Sigmoid colon (tissue), 7 donors: ENCODE results near the gene SDHAF2. TPM values are rescaled to one million over a fixed set of nuclear protein-coding genes. Genes with fewer than 3 reads are reported as not detected.
A peak's percentile ranks its signal among the peaks of the same experiment; 100 is the strongest.
"Not testable (repeated sequence)": the region's sequence is repeated elsewhere in the genome, so short reads cannot be mapped to it uniquely, and the experiment has no call there.

ENCODE experiments used
- DNase-seq: peaks from one replicate; pipeline ENCODE4 v3.0.0-alpha.2; 2019
- H3K27ac ChIP-seq, 4 donors: fragments of 200-600 bp; sonication (generic); one replicate each; pipeline ENCODE4 v1.5.1; 2016 to 2019; ENCODE audit warnings: mild to moderate bottlenecking in 1 of 4
- H3K27me3 ChIP-seq, 3 donors: fragments of 200-600 bp; sonication (generic); one replicate each; pipeline ENCODE4 v1.5.1; 2019; ENCODE audit warnings: mild to moderate bottlenecking in 1 of 3
- H3K36me3 ChIP-seq, 4 donors: fragments of 200-600 bp; sonication (generic); one replicate each; pipeline ENCODE4 v1.5.1; 2016 to 2019
- H3K4me1 ChIP-seq, 4 donors: fragments of 200-600 bp; sonication (generic); one replicate each; pipeline ENCODE4 v1.5.1; 2017 to 2019
- H3K4me3 ChIP-seq, 4 donors: fragments of 200-600 bp; sonication (generic); one replicate each; pipeline ENCODE4 v1.5.1; 2017 to 2019; ENCODE audit warnings: mild to moderate bottlenecking in 2 of 4, moderate library complexity in 1 of 4
- H3K9me3 ChIP-seq, 4 donors: fragments of 200-600 bp in 3 of 4; sonication (generic) in 3 of 4; one replicate each; pipeline versions ENCODE4 v1.5.1 to v1.6.1; 2013 to 2019
- CTCF ChIP-seq, 4 experiments: fragments of 450-650 bp in 3 of 4; fragments of 200-600 bp in 1 of 4; IDR thresholded peaks; one replicate each; pipeline ENCODE4 v1.5.1; 2016 to 2019; ENCODE audit warnings: antibody characterized with exemption in 4 of 4, mild to moderate bottlenecking in 3 of 4, moderate library complexity in 2 of 4
- EP300 ChIP-seq, 4 donors: sonication (generic); formaldehyde crosslinking; IDR thresholded peaks; one replicate each; pipeline ENCODE4 v1.6.1; 2017; ENCODE audit warnings: antibody characterized with exemption in 4 of 4
- POLR2A ChIP-seq, 2 donors: fragments of 450-650 bp; IDR thresholded peaks; one replicate each; pipeline ENCODE4 v1.6.1; 2016; ENCODE audit warnings: antibody characterized with exemption in 2 of 2, mild to moderate bottlenecking in 2 of 2, moderate library complexity in 2 of 2
- POLR2AphosphoS5 ChIP-seq, 4 donors: sonication (generic); formaldehyde crosslinking; IDR thresholded peaks; one replicate each; pipeline ENCODE4 v1.6.1; 2017; ENCODE audit warnings: antibody characterized with exemption in 4 of 4
- WGBS, 2 donors: extraction: QIAGEN DNeasy Blood & Tissue Kit; methylation state at CpG; one replicate each; pipeline ENCODE4 v1.1.7; 2013; 5-methylcytosine and 5-hydroxymethylcytosine counted together
- intact Hi-C: fragments of 100-400 bp; cut with DNase I; formaldehyde crosslinking; loops from one replicate; pipeline ENCODE4 v1.15.1; 2023
- polyA plus RNA-seq, 3 donors: library from polyadenylated mRNA; stranded (reverse); fragments of 200-250 nt; gene quantifications; one replicate each; pipeline ENCODE4 v1.2.3, GENCODE V29; 2013
- total RNA-seq, 4 donors: library from RNA; depleted of rRNA; stranded (reverse); fragments of >200 nt; gene quantifications; one replicate each; pipeline ENCODE4 v1.1.0, GENCODE V29; 2016
- donor health status: healthy with polysubstance abuse.
- donor health status: Bipolar disorder and iron deficiency.
- donor health status: healthy.

The SDHAF2 gene
- total and polyA plus RNA-seq, 7 donors = 27.3 to 97.3 (median 61.7) TPM

- H3K4me3 ChIP-seq = no peak overlapping the region
- H3K9me3 ChIP-seq = no peaks in the 10 kb centered on the region
- H3K4me1 ChIP-seq = peaks cover 0 to 26% (median 9%) of the 10 kb centered on the region in 4 donors
- WGBS, 2 donors = 94% methylated on average over 3 of the region's 3 CpGs
- peaks cover 16 to 96% (median 54%) of the 10 kb centered on the region in 4 donors for H3K36me3 ChIP-seq
- H3K27me3 ChIP-seq = no peaks in the 10 kb centered on the region
- TF ChIP-seq POLR2AphosphoS5 (IDR thresholded peaks at IDR 0.05) (no peak), POLR2A (IDR thresholded peaks at IDR 0.05) (no peak), EP300 (IDR thresholded peaks at IDR 0.05) (no peak), CTCF (IDR thresholded peaks at IDR 0.05) (no peak)
- no peak overlapping the region for H3K27ac ChIP-seq
- DNase-seq = no peak
- intact Hi-C loops = no loop called here
These were observed 7.7 kb upstream of the SDHAF2 start for GRCh38 chr11:61422226-61422625.

GRCh38 chr11:61425367-61426131 lies 4.4 kb upstream of the SDHAF2 start:
- no peak overlapping the region for H3K4me3 ChIP-seq
- H3K9me3 ChIP-seq = no peaks in the 10 kb centered on the region
- no peaks in the 10 kb centered on the region for H3K27me3 ChIP-seq
- peaks cover 0 to 44% (median 27%) of the 10 kb centered on the region in 4 donors for H3K4me1 ChIP-seq
- H3K36me3 ChIP-seq = peaks cover 15 to 78% (median 40%) of the 10 kb centered on the region in 4 donors
- TF ChIP-seq CTCF (IDR thresholded peaks at IDR 0.05) (no peak), POLR2AphosphoS5 (IDR thresholded peaks at IDR 0.05) (no peak), EP300 (IDR thresholded peaks at IDR 0.05) (no peak), POLR2A (IDR thresholded peaks at IDR 0.05) (no peak)
- no peak for DNase-seq
- WGBS, 2 donors = 88 to 92% methylated on average over 1 of the region's 1 CpG
- intact Hi-C loops = no loop called here
- no peak overlapping the region for H3K27ac ChIP-seq

- Histone ChIP-seq H3K27me3 (no peaks in the 10 kb centered on the region), H3K36me3 (peaks cover 15 to 43% (median 28%) of the 10 kb centered on the region in 4 donors), H3K4me3 (peak overlapping the region; percentile 82 to 93 (median 86)), H3K27ac (peak overlapping the region; percentile 93 to 99 (median 98)), H3K9me3 (no peaks in the 10 kb centered on the region), H3K4me1 (peaks cover 0 to 55% (median 44%) of the 10 kb centered on the region in 4 donors)
- intact Hi-C loops = no loop called here
- peak; percentile 75 for DNase-seq
- TF ChIP-seq POLR2A (IDR thresholded peaks at IDR 0.05) = no peak
- TF ChIP-seq CTCF (IDR thresholded peaks at IDR 0.05) = no peak
- TF ChIP-seq EP300 (IDR thresholded peaks at IDR 0.05) = no peak
- TF ChIP-seq POLR2AphosphoS5 (IDR thresholded peaks at IDR 0.05) = no peak
- 0% methylated on average over 37 of the region's 37 CpGs for WGBS, 2 donors
These were observed 606 bp upstream of the SDHAF2 start for GRCh38 chr11:61429346-61429690.

GRCh38 chr11:61430839-61431238 lies 915 bp downstream of the SDHAF2 start:
- H3K4me3 ChIP-seq = peak overlapping the region; percentile 82 to 93 (median 86)
- WGBS, 2 donors = 70 to 75% methylated on average over 10 of the region's 10 CpGs
- intact Hi-C loops = loop anchor here (2.0 kb wide), 1 partner anchor 68 kb away; the partner anchor contains the start of gene TMEM138
- not testable (repeated sequence) for H3K27me3 ChIP-seq, H3K9me3 ChIP-seq, DNase-seq
- peaks cover 12 to 28% (median 22%) of the 10 kb centered on the region in 4 donors for H3K36me3 ChIP-seq
- H3K27ac ChIP-seq = peak overlapping the region in 3 of 4 donors; percentile 93 to 99 (median 98)
- H3K4me1 ChIP-seq = peaks cover 0 to 55% (median 47%) of the 10 kb centered on the region in 4 donors

GRCh38 chr11:61437496-61437895 lies 7.6 kb downstream of the SDHAF2 start:
- WGBS, 2 donors = 95 to 96% methylated on average over 5 of the region's 5 CpGs
- intact Hi-C loops = no loop called here
- H3K9me3 ChIP-seq = no peaks in the 10 kb centered on the region
- no peak overlapping the region for H3K4me3 ChIP-seq
- TF ChIP-seq EP300 (IDR thresholded peaks at IDR 0.05) = no peak
- no peak for TF ChIP-seq CTCF (IDR thresholded peaks at IDR 0.05)
- no peak for TF ChIP-seq POLR2AphosphoS5 (IDR thresholded peaks at IDR 0.05)
- H3K27me3 ChIP-seq = no peaks in the 10 kb centered on the region
- no peak overlapping the region for H3K27ac ChIP-seq
- peaks cover 18 to 52% (median 29%) of the 10 kb centered on the region in 4 donors for H3K36me3 ChIP-seq
- no peak for DNase-seq
- peaks cover 0 to 15% (median 13%) of the 10 kb centered on the region in 4 donors for H3K4me1 ChIP-seq
